ENCODE data around the gene CXXC5.

The CXXC5 gene

DNA sequence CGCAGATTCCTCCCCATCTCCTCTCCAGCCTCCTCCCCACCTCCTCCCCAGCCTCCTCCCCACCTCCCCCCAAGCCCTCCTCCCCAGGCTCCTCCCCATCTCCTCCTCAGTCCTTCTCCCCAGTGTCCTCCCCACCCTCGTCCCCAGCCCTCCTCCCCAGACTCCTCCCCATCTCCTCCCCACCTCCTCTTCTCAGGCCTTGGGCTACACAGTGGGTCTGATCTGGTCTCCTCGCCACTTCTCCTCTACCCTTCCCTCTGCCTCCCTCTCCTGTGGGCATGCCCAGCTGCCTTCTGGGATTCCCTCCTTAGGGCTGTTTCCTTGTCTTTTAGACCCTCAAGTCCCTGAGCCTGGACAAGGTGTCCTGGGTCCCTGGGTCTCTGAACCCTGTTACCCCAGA lies 28.3 kb downstream of the CXXC5 start:
- peaks cover 3% of the 10 kb centered on the region for H3K36me3 Mint-ChIP-seq (ENCODE audit: insufficient read depth)
- no peaks in the 10 kb centered on the region for H3K9me3 Mint-ChIP-seq
- no peak for ATAC-seq (replicated peaks; ENCODE audit: extremely low read depth, poor library complexity, severe bottlenecking)
- H3K4me3 Mint-ChIP-seq, result no peak overlapping the region
- peak overlapping the region; percentile 68 for H3K27ac Mint-ChIP-seq (ENCODE audit: low read depth)
- H3K4me1 Mint-ChIP-seq, result peaks cover 26% of the 10 kb centered on the region
- no peaks in the 10 kb centered on the region for H3K27me3 Mint-ChIP-seq
- no peak for DNase-seq (ENCODE audit: low spot score in 2 of 2)

DNA sequence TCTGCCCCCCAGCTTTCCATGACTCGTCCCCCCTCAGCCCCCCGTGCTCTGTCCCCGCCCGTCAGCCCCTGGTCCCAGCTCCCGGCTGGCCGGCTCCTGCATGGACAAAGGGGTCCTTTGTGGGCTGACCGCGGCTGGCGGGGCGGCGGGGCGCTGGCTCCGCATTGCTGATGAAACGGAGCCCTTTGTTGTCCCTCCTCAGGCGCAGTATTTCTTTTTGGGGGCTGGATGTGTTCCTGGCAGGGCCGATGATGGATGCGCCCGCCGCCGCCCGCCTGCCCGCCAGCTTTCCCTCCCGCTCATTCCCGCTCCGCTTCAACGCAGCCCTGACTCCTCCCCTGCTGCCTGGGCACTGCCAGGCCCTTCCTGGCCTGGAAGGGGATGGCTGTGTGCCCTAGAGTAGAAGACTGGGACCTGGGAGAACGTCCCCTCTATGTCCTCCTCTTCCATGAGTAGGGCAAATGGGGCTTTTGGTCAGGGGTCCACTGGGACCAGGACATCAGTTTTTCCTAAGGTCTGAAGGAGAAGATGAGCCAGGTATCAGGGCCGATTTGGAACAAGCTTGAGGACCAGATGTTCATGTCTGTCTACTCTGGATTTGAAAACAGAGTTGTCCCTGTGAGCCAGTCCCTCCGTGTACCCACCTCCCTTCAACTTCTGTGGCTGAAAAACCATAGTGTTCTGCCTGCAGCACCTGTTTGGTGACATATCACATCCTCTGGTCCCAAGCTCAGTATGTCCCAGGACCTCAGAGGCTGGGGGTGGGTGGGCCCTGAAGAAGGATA lies 29.0 kb downstream of the CXXC5 start:
- no peak overlapping the region for H3K4me3 Mint-ChIP-seq
- no peaks in the 10 kb centered on the region for H3K9me3 Mint-ChIP-seq
- peak overlapping the region; percentile 68 for H3K27ac Mint-ChIP-seq (ENCODE audit: low read depth)
- peaks cover 3% of the 10 kb centered on the region for H3K36me3 Mint-ChIP-seq (ENCODE audit: insufficient read depth)
- H3K4me1 Mint-ChIP-seq, result peaks cover 21% of the 10 kb centered on the region
- H3K27me3 Mint-ChIP-seq, result no peaks in the 10 kb centered on the region
- no peak for DNase-seq (ENCODE audit: low spot score in 2 of 2)
- ATAC-seq (replicated peaks; ENCODE audit: extremely low read depth, poor library complexity, severe bottlenecking), result no peak

GRCh38 chr5:139677736-139678613 lies 29.8 kb downstream of the CXXC5 start:
- Mint-ChIP-seq H3K4me1 (peaks cover 15% of the 10 kb centered on the region), H3K36me3 (ENCODE audit: insufficient read depth) (peaks cover 3% of the 10 kb centered on the region), H3K27me3 (no peaks in the 10 kb centered on the region), H3K4me3 (no peak overlapping the region), H3K27ac (ENCODE audit: low read depth) (no peak overlapping the region), H3K9me3 (no peaks in the 10 kb centered on the region)
- ATAC-seq (replicated peaks; ENCODE audit: extremely low read depth, poor library complexity, severe bottlenecking) (no peak), DNase-seq (ENCODE audit: low spot score in 2 of 2) (no peak)

DNA sequence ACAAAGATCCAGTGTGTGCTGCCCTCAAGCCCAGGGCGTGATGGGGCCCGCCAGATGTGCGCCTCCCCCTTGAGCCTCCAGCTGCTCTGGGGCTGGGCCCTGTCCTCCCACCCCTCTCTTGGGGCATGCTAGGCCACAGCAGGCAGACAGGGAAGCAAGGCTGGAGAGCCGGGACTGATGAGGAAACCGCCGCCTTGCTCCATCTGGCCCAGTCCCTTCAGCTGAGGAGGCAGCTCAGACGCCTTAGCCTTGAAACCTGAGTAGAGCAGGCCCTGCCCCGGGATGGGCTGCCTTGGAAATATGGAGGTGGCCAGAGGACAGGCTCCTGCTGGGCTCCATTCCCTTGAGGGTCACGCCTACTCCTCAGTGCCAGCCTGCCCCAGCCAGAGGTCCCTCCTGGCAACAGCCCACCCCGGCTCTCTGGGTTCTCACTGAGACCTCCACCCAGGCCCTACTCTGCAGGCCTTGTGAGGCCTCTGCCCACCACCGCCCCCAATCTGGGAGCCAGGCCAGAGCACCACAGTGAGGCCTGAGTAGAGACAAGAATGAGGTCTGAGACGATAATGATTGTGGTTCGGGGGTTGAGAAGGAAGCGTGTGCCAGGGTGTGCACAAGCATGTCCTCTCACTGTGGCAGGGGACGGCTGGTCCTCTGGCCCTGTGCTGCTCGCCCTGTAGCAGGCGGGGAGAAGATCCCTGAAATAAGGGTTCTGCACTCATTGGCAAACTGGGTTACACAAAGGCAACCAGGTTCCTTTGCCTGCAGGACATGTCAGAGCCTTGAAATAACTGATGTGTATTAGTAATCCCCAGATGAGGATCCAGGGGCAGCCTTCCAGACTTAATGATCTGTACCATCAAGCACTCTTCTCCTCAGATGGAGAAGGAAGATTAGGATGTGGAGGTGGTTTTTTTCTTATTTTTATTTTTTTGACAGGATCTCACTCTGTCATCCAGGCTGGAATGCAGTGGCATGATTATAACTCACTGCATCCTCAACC lies 30.9 kb downstream of the CXXC5 start:
- DNase-seq (ENCODE audit: low spot score in 2 of 2), result no peak
- Mint-ChIP-seq H3K4me1 (peaks cover 15% of the 10 kb centered on the region), H3K27ac (ENCODE audit: low read depth) (no peak overlapping the region), H3K36me3 (ENCODE audit: insufficient read depth) (peaks cover 4% of the 10 kb centered on the region), H3K9me3 (no peaks in the 10 kb centered on the region), H3K27me3 (no peaks in the 10 kb centered on the region), H3K4me3 (no peak overlapping the region)
- no peak for ATAC-seq (replicated peaks; ENCODE audit: extremely low read depth, poor library complexity, severe bottlenecking)

DNA sequence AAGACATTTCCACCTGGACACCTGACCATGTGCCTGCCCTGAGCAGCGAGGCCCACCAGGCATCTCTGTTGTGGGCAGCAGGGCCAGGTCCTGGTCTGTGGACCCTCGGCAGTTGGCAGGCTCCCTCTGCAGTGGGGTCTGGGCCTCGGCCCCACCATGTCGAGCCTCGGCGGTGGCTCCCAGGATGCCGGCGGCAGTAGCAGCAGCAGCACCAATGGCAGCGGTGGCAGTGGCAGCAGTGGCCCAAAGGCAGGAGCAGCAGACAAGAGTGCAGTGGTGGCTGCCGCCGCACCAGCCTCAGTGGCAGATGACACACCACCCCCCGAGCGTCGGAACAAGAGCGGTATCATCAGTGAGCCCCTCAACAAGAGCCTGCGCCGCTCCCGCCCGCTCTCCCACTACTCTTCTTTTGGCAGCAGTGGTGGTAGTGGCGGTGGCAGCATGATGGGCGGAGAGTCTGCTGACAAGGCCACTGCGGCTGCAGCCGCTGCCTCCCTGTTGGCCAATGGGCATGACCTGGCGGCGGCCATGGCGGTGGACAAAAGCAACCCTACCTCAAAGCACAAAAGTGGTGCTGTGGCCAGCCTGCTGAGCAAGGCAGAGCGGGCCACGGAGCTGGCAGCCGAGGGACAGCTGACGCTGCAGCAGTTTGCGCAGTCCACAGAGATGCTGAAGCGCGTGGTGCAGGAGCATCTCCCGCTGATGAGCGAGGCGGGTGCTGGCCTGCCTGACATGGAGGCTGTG lies 32.4 kb downstream of the CXXC5 start:
- Mint-ChIP-seq H3K4me3 (no peak overlapping the region), H3K4me1 (peaks cover 12% of the 10 kb centered on the region), H3K9me3 (no peaks in the 10 kb centered on the region), H3K27ac (ENCODE audit: low read depth) (no peak overlapping the region), H3K27me3 (no peaks in the 10 kb centered on the region), H3K36me3 (ENCODE audit: insufficient read depth) (peaks cover 6% of the 10 kb centered on the region)
- ATAC-seq (replicated peaks; ENCODE audit: extremely low read depth, poor library complexity, severe bottlenecking), result no peak
- no peak for DNase-seq (ENCODE audit: low spot score in 2 of 2)

DNA sequence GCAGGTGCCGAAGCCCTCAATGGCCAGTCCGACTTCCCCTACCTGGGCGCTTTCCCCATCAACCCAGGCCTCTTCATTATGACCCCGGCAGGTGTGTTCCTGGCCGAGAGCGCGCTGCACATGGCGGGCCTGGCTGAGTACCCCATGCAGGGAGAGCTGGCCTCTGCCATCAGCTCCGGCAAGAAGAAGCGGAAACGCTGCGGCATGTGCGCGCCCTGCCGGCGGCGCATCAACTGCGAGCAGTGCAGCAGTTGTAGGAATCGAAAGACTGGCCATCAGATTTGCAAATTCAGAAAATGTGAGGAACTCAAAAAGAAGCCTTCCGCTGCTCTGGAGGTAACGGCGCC lies 32.9 kb downstream of the CXXC5 start:
- ATAC-seq (replicated peaks; ENCODE audit: extremely low read depth, poor library complexity, severe bottlenecking), result no peak
- no peaks in the 10 kb centered on the region for H3K27me3 Mint-ChIP-seq
- no peak overlapping the region for H3K4me3 Mint-ChIP-seq
- peaks cover 17% of the 10 kb centered on the region for H3K4me1 Mint-ChIP-seq
- no peak overlapping the region for H3K27ac Mint-ChIP-seq (ENCODE audit: low read depth)
- peaks cover 6% of the 10 kb centered on the region for H3K36me3 Mint-ChIP-seq (ENCODE audit: insufficient read depth)
- H3K9me3 Mint-ChIP-seq, result no peaks in the 10 kb centered on the region
- no peak for DNase-seq (ENCODE audit: low spot score in 2 of 2)

DNA sequence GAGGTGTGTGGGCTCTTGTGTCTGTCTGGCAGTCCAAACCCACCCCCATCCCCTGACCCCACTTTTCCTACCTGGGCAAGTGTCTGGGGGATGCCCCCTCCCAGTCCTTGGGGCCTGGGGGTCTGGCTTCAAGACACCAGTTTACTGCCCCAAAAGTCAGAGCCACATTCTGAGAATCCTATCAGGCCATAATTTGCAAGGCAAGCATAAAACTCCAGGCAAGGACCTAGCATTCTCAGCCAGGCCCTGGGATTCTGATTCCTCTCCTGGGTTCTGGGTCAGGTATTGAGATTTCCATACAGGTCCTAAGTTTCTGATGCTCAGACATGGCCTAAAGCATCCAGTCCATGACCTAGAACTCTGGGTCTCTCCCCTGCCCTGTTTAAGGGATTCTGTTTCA lies 33.3 kb downstream of the CXXC5 start:
- Mint-ChIP-seq H3K9me3 (no peaks in the 10 kb centered on the region), H3K27me3 (no peaks in the 10 kb centered on the region), H3K4me3 (no peak overlapping the region), H3K36me3 (ENCODE audit: insufficient read depth) (peaks cover 6% of the 10 kb centered on the region), H3K27ac (ENCODE audit: low read depth) (no peak overlapping the region), H3K4me1 (peaks cover 19% of the 10 kb centered on the region)
- DNase-seq (ENCODE audit: low spot score in 2 of 2), result no peak
- no peak for ATAC-seq (replicated peaks; ENCODE audit: extremely low read depth, poor library complexity, severe bottlenecking)

DNA sequence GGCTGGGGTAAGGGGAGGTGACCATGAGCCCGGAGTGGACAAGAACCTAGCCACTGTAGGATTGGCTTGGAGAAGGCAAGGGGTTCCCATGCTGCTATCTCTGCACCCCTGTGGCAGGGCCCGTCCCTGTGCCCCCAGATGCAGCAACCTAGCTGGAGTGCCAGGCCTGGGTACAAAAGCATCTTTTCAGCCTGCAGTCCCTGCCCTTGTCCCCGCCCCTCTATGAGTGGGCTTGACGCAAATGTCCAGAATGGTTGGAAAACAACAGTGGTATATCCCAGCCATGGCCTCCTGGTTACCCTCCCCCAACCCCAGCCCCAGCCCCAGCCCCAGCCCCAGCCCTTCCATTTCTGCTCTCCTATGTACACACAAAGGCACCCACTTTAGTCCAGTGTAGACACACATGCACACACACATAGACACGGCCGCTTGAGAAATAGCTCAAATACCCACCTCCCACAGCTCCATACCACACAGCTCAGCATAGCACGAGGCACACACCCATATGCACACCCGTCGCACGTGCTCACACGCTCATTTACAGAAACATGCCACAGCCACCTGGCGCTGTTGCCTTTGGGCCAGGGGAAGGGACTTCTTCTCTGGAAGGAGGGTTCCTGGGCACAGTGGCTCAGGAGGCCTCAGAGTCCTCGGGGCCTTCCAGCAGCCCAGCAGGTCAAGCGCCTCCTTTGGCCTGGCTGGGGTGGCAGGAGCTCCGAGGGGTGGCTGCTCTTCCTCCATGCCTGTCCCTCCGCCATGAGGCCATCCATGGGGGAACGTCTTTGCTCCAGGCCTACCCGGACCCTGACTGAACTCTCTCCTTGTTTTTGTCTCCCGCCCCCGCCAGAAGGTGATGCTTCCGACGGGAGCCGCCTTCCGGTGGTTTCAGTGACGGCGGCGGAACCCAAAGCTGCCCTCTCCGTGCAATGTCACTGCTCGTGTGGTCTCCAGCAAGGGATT lies 34.1 kb downstream of the CXXC5 start:
- Mint-ChIP-seq H3K36me3 (ENCODE audit: insufficient read depth) (peaks cover 6% of the 10 kb centered on the region), H3K4me3 (no peak overlapping the region), H3K27ac (ENCODE audit: low read depth) (no peak overlapping the region), H3K9me3 (no peaks in the 10 kb centered on the region), H3K27me3 (no peaks in the 10 kb centered on the region), H3K4me1 (peaks cover 13% of the 10 kb centered on the region)
- DNase-seq (ENCODE audit: low spot score in 2 of 2) (no peak), ATAC-seq (replicated peaks; ENCODE audit: extremely low read depth, poor library complexity, severe bottlenecking) (no peak)

DNA sequence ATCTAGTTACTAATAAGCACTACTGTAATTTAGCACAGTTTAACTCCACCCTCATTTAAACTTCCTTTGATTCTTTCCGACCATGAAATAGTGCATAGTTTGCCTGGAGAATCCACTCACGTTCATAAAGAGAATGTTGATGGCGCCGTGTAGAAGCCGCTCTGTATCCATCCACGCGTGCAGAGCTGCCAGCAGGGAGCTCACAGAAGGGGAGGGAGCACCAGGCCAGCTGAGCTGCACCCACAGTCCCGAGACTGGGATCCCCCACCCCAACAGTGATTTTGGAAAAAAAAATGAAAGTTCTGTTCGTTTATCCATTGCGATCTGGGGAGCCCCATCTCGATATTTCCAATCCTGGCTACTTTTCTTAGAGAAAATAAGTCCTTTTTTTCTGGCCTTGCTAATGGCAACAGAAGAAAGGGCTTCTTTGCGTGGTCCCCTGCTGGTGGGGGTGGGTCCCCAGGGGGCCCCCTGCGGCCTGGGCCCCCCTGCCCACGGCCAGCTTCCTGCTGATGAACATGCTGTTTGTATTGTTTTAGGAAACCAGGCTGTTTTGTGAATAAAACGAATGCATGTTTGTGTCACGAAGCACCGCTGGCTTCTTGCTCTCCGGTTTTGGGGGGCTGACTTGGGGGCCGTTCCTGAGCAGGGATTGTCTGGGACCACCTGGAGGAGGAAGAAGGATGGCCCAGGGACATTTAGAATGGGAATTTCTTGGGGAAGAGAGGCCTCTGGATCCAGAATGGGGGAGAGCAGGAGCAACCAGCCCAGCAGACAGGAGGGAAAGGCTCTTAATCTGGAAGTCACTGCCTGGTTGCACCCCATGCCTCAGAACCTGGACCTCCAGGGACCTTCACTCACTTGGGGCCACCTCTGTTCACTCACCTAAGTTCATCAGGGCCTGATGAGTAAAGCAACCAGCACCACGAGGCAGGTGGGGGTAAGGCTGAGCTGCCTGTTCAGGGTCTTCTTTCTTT lies 35.4 kb downstream of the CXXC5 start:
- no peak overlapping the region for H3K27ac Mint-ChIP-seq (ENCODE audit: low read depth)
- no peak overlapping the region for H3K4me3 Mint-ChIP-seq
- H3K9me3 Mint-ChIP-seq, result no peaks in the 10 kb centered on the region
- DNase-seq (ENCODE audit: low spot score in 2 of 2) (no peak), ATAC-seq (replicated peaks; ENCODE audit: extremely low read depth, poor library complexity, severe bottlenecking) (no peak)
- no peaks in the 10 kb centered on the region for H3K27me3 Mint-ChIP-seq
- peaks cover 8% of the 10 kb centered on the region for H3K36me3 Mint-ChIP-seq (ENCODE audit: insufficient read depth)
- peaks cover 12% of the 10 kb centered on the region for H3K4me1 Mint-ChIP-seq

DNA sequence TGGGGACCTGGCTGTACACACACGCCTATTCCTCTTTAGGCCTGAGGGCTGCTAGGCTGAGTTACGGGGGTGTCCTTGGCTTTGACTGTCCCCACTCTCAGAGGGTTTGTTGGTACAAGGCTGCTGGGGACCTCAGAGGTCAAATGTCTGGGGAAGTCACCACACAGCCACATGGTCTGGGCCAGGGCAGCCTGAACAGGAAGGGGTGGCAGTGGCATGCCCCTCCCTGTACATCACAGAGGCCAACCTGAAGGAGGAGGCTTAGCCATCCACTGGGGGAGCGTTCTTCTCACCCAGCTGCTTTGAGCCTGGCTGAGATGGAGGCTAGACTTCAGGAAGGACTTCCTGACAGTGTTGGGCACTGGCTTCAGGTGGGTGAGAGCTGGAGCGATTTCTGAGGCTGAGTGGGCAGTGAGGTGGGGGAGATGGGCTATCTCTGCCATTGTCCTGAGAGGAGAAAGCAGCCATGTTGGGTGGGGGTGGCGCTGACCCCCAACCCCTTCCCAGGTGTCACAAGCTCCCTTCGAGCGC lies 36.3 kb downstream of the CXXC5 start:
- no peak for ATAC-seq (replicated peaks; ENCODE audit: extremely low read depth, poor library complexity, severe bottlenecking)
- Mint-ChIP-seq H3K4me3 (no peak overlapping the region), H3K36me3 (ENCODE audit: insufficient read depth) (peaks cover 8% of the 10 kb centered on the region), H3K27ac (ENCODE audit: low read depth) (no peak overlapping the region), H3K27me3 (no peaks in the 10 kb centered on the region), H3K4me1 (peaks cover 12% of the 10 kb centered on the region), H3K9me3 (no peaks in the 10 kb centered on the region)
- DNase-seq (ENCODE audit: low spot score in 2 of 2), result no peak

Data from central memory CD8-positive, alpha-beta T cell (primary cell).